Fibroblast of skin of scalp (primary cell): ENCODE results near the gene ADAD1.

Experiments used
- DNase-seq: peaks from one replicate; pipeline ENCODE4 v3.0.0-alpha.2; 2013

The ADAD1 gene

DNA sequence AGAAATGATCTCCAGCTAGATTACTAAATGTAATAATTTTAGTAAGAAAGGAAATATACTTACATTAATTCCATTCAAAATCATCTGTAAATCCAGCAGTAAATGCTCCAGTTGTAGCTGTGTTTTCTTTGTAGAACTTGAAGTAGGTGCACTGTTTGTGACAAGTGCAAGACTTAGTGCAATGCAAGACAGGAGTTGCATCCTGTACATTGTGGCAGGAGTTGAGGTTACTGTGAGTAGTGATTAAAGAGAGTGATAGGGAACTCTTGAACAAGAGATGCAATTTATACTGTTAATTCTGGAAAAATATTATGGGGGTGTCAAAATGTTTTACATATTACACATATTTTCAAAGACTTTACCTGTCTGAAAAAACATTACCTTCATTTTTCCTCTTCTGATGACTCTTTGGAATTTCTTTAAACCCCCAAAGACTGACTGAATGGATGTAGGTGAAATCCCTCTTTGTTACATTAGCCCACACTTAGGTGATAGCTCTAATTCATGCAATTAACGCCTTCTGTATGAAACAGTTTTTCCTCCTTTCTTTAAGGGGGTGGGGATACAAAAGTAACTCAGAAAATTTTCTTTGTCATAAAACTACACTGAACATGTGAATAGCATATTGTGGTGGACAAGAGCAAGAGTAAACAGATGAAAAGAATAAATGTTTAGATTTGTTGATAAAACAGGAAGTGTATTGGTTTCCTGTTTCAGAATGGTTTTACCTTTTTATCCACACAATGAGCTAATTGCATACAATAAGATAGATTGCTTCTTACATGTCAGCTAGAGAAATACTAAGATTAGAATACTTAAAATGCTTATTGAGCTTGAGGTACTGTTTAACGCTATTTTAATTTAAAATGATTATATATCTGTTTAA lies 77.7 kb downstream of the ADAD1 start, which contains the start of gene IL2:
TSS of gene IL2 (minus strand) at position 495 of the 886 bp plus-strand sequence. CDS start at position 210, 285 bp downstream.
- no peak for DNase-seq

DNA sequence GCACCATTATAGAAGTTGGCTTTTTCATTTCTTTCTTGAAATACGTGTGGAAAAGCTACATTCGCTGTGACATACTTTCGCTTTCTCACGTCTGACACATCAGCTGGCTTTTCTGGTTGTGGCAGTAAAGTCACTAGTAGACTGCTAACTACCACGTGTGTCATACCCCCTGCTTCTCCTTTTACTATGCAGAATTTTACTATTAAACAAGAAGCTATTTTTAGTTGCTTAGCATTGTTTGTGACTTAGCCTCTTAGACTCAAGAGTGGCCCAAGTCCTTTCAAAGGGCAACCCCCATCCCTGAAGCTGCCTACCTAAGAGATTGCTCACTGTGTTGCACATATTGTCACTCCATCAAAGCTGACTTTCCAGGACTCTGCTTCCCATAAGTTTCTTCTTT lies 79.8 kb downstream of the ADAD1 start:
- peak; percentile 24 for DNase-seq

DNA sequence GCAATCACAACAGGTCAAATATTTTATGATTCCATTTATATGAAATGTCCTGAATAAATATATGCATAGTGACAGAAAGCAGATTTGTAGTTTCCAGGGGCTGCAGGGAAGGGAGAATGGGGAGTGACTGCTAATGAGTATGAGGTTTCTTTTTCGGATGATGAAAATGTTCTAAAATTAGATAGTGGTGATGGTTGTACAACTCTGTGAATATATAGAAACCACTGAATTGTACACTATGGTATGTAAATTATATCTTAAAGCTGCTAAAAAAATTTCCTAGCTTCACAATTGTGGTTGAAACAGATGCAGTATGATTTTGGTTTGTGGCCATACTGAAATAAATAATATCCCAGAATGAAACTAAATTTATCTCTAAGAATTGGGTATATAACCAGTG lies 90.6 kb downstream of the ADAD1 start:
- DNase-seq: no peak

DNA sequence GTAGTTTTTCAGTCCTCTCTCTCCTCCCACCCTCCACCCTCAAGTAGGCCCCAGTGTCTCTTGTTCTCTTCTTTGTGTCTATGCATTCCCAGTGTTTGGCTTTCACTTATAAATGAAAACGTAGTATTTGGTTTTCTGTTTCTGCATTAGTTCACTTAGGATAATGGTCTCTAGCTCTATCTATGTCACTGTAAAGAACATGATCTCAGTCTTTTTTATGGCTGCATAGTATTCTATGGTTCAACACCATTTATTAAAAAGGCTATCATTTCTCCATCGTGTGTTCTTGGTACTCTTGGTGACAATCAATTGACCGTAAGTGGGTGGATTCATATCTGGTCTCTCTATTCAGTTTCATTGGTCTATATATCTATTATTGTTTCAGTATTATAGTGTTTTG lies 96.4 kb downstream of the ADAD1 start:
- DNase-seq: no peak

DNA sequence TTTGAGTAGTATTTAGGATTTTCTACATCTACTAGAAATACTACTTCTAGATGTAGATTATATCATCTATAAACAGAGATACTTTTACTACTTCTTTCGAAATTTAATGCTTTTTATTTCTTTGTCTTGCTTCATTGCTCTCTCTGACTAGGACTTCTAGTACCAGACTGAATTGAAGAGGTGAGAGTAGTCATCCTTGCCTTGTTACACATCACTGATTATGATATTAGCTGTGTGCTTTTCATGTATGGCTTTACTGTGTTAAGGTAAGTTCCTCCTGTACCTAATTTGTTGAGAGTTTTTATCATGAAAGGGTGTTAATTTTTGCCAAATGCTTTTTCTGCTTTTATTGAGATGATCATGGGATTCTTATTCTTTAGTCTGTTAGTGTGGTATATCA lies 97.3 kb downstream of the ADAD1 start:
- DNase-seq: no peak

DNA sequence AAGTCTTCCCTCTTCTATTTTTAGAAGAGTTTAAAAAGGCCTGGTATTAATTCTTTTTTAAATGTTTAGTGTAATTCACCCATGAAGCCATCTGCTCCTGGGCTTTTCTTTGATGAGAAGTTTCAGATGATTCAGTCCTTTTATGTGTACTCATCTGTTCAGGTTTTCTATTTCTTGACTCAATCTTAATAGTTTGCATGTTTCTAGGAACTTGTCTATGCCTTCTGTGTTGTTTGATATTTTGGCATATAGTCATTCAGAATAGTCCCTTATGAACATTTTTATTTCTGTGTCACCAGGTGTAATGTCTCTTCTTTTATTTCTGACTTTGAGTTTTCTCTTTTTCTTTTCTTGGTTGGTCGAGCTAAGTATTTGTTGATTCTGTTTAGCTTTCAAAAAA lies 97.9 kb downstream of the ADAD1 start:
- DNase-seq: no peak
